ENCODE data around the gene CCL18.

GRCh38 chr17:36066365-36066985 lies 2.4 kb downstream of the CCL18 start:
- TF ChIP-seq CTCF (IDR thresholded peaks at IDR 0.05; ENCODE audit: low read length) (no peak), EZH2 (IDR thresholded peaks at IDR 0.05; ENCODE audit: borderline replicate concordance, low read length) (no peak)
